GM19239 (cell line): ENCODE measurements around the gene ZNF219.

Experiments
- DNase-seq: peaks from one replicate; pipeline ENCODE4 v3.0.0; 2011; ENCODE audit warnings: low spot score; ENCODE audit not compliant: insufficient read length
- FAIRE-seq: peaks from 2 replicates; lab custom pipeline; 2011; peaks lifted over from hg19 to GRCh38; lab: Jason Lieb, UNC

The ZNF219 gene

GRCh38 chr14:21070083-21070609 is 28.3 kb downstream of the ZNF219 start, which contains the start of gene ARHGEF40:
Gene ARHGEF40 (plus strand): TSS chr14:21070304. CDS start chr14:21070397, 93 bp downstream.
- DNase-seq: no peak
- FAIRE-seq: no peak

GRCh38 chr14:21069388-21070082 is 28.9 kb downstream of the ZNF219 start:
- DNase-seq (no peak), FAIRE-seq (no peak)

GRCh38 chr14:21068521-21069387 is 29.7 kb downstream of the ZNF219 start:
- FAIRE-seq (no peak), DNase-seq (no peak)

- FAIRE-seq: no peak
Measured at GRCh38 chr14:21066882-21067502, 31.5 kb downstream of the ZNF219 start.

GRCh38 chr14:21063479-21063878 is 35.0 kb downstream of the ZNF219 start:
- FAIRE-seq (no peak), DNase-seq (no peak)

More at GRCh38 chr14:21066882-21067502, 31.5 kb downstream of the ZNF219 start:
- no peak for DNase-seq

GRCh38 chr14:21061347-21061668 is 37.1 kb downstream of the ZNF219 start:
- DNase-seq (no peak), FAIRE-seq (no peak)

GRCh38 chr14:21060614-21061346 is 37.7 kb downstream of the ZNF219 start:
- no peak for DNase-seq
- no peak for FAIRE-seq

- no peak for FAIRE-seq
- no peak for DNase-seq
Measured at GRCh38 chr14:21059842-21060613, 38.4 kb downstream of the ZNF219 start.

GRCh38 chr14:21058903-21059302 is 39.6 kb downstream of the ZNF219 start:
- no peak for FAIRE-seq

GRCh38 chr14:21057803-21058675 is 40.4 kb downstream of the ZNF219 start, which contains the start of gene RNASE8:
Gene RNASE8 (plus strand): TSS chr14:21057822. CDS start chr14:21057893, 71 bp downstream.
- FAIRE-seq (no peak), DNase-seq (no peak)

More at GRCh38 chr14:21058903-21059302, 39.6 kb downstream of the ZNF219 start:
- no peak for DNase-seq

GRCh38 chr14:21056520-21057163 is 41.8 kb downstream of the ZNF219 start:
- FAIRE-seq (no peak), DNase-seq (no peak)

GRCh38 chr14:21055432-21056117 is 42.9 kb downstream of the ZNF219 start:
- FAIRE-seq (no peak), DNase-seq (no peak)

GRCh38 chr14:21054768-21055145 is 43.7 kb downstream of the ZNF219 start:
- DNase-seq (no peak), FAIRE-seq (no peak)

- no peak for DNase-seq
- no peak for FAIRE-seq
Measured at GRCh38 chr14:21054123-21054767, 44.2 kb downstream of the ZNF219 start.

- no peak for DNase-seq
- FAIRE-seq: no peak
Measured at GRCh38 chr14:21053184-21054122, 45.0 kb downstream of the ZNF219 start.

- FAIRE-seq (no peak), DNase-seq (no peak)
Measured at GRCh38 chr14:21050597-21050996, 47.9 kb downstream of the ZNF219 start.
